GM19397 (cell line): Measurements from ENCODE around the gene CIB1.
"Not testable (repeated sequence)": the region's sequence is repeated elsewhere in the genome, so short reads cannot be mapped to it uniquely, and the experiment has no call there.

Source experiments
- ATAC-seq: cut with Tn5 transposase; IDR thresholded peaks from one replicate; pipeline ENCODE4 v1.9.1; 2021; ENCODE audit warnings: mild to moderate bottlenecking, moderate library complexity; ENCODE audit not compliant: unreplicated experiment

CIB1 gene

GRCh38 chr15:90233387-90234095, at the start of gene CIB1:
TSS of gene CIB1 (minus strand) at chr15:90233941. CDS start at chr15:90233885, 56 bp downstream.
- ATAC-seq: peak; percentile 89

- not testable (repeated sequence) for ATAC-seq
Observed at GRCh38 chr15:90281637-90282036, 47.9 kb upstream of the CIB1 start.

GRCh38 chr15:90280743-90281142, 47.0 kb upstream of the CIB1 start:
- ATAC-seq: not testable (repeated sequence)

GRCh38 chr15:90278467-90278866, 44.7 kb upstream of the CIB1 start:
- ATAC-seq: not testable (repeated sequence)

- ATAC-seq: no peak
Observed at GRCh38 chr15:90271459-90272166, 37.9 kb upstream of the CIB1 start.

- no peak for ATAC-seq
Observed at GRCh38 chr15:90270502-90271150, 36.9 kb upstream of the CIB1 start.

- no peak for ATAC-seq
Observed at GRCh38 chr15:90268415-90268814, 34.7 kb upstream of the CIB1 start.

GRCh38 chr15:90266485-90266884, 32.7 kb upstream of the CIB1 start:
- ATAC-seq: no peak

- peak; percentile 4 for ATAC-seq
Observed at GRCh38 chr15:90266061-90266431, 32.3 kb upstream of the CIB1 start.

GRCh38 chr15:90265271-90266060, 31.7 kb upstream of the CIB1 start, which contains the start of gene NGRN:
TSS of gene NGRN (plus strand) at chr15:90265672. CDS start at chr15:90265713, 41 bp downstream.
- peak; percentile 91 for ATAC-seq

GRCh38 chr15:90264671-90265070, 30.9 kb upstream of the CIB1 start:
- no peak for ATAC-seq

GRCh38 chr15:90262426-90262825, 28.7 kb upstream of the CIB1 start:
- ATAC-seq: no peak

GRCh38 chr15:90261811-90262210, 28.1 kb upstream of the CIB1 start:
- ATAC-seq: no peak

GRCh38 chr15:90260731-90261130, 27.0 kb upstream of the CIB1 start:
- ATAC-seq: not testable (repeated sequence)

GRCh38 chr15:90259524-90259923, 25.8 kb upstream of the CIB1 start:
- no peak for ATAC-seq

GRCh38 chr15:90257776-90258175, 24.0 kb upstream of the CIB1 start:
- no peak for ATAC-seq

- peak; percentile 67 for ATAC-seq
Observed at GRCh38 chr15:90249203-90249863, 15.6 kb upstream of the CIB1 start, which contains the start of gene TTLL13. TSS of gene TTLL13 (plus strand) at chr15:90249556. CDS start at chr15:90250631, 1,075 bp downstream.

GRCh38 chr15:90248789-90249202, 15.1 kb upstream of the CIB1 start:
- ATAC-seq: no peak

- ATAC-seq: no peak
Observed at GRCh38 chr15:90243943-90244639, 10.3 kb upstream of the CIB1 start.
